ENCODE results near the gene SPSB2. TPM values are rescaled to one million over a fixed set of nuclear protein-coding genes. Genes with fewer than 3 reads are reported as not detected.

The SPSB2 gene, protein sequence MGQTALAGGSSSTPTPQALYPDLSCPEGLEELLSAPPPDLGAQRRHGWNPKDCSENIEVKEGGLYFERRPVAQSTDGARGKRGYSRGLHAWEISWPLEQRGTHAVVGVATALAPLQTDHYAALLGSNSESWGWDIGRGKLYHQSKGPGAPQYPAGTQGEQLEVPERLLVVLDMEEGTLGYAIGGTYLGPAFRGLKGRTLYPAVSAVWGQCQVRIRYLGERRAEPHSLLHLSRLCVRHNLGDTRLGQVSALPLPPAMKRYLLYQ
- total RNA-seq (2022) (9.2 and 10.8 TPM in 2 replicates), Bru-seq, nascent RNA (percentile 51 among the genes with signal in this experiment), BruChase-seq, experiment 1, labeled RNA remaining after a 6-hour chase (percentile 44 among the genes with signal in this experiment), BruChase-seq, experiment 2, labeled RNA remaining after a 2-hour chase (percentile 53 among the genes with signal in this experiment)
- long read RNA-seq, partial matches to known transcripts, result 3 of 7 reads
- long read RNA-seq, other reads (novel, unspliced or antisense), result 1 of 7 reads

DNA sequence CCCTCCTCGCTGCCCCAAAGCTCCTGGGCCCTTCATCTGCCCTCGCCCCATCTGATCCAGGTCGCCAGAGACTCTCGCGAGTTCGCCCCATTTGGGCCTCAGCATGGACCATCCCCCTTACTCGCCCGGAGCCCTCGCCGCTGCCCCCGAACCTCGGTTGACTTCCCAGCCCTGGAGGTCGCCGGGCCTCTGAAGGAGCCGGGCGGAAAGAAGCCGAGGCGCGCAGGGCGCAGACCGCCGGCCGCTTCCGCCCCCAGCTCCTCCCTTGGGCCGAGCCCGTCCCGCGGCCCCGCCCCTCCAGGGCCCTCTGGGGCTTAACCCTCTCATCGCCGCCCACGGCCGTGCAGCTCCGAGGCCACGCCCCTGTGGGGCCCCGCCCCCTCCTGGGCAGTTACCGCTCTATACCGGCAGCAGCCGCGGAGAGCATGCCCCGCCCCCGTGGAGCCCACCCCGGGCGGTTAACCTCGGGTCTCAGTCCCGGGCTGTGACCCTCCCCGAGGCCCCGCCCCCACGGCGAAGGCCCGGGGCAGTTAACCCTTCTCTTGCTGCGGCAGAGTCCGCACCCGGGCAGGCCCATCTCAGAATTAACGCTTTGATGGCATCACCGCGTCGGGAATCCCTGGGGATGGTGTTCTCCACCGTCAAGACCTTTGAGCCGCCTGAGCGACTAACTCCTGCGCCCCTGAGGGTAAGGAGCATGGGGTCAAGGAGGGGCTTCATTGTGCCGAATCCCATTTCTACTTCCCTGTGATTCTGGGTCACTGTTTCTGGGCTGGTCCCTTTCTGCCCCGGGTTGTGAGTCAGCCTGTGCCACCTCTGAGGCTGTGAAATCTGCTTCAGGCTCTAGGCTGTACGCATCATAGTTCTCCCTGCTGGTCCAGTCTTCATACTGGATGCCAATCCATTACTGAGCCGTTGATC, at the start of gene SPSB2:
Gene SPSB2, minus strand, starts transcription at position 210 of the 921 bp plus-strand sequence. CDS start 402 bp downstream, outside the sequence.
- no TSS peak for BruUV-seq (replicated peaks)
- ChIA-PET CTCF (interaction anchor here (0.6 to 7.7 kb wide), 40 partner anchors 8 to 789 kb away, joined by 3 to 64 read pairs (median 5); partner anchors contain the start of genes C12orf57, C1S, CDCA3 and MLF2), POLR2A (interaction anchor here (0.5 to 7.7 kb wide), 37 partner anchors 8 to 536 kb away, joined by 3 to 81 read pairs (median 4); partner anchors contain the start of genes C12orf57, CDCA3, COPS7A and GPR162)
- TF ChIP-seq, protein P1, sequence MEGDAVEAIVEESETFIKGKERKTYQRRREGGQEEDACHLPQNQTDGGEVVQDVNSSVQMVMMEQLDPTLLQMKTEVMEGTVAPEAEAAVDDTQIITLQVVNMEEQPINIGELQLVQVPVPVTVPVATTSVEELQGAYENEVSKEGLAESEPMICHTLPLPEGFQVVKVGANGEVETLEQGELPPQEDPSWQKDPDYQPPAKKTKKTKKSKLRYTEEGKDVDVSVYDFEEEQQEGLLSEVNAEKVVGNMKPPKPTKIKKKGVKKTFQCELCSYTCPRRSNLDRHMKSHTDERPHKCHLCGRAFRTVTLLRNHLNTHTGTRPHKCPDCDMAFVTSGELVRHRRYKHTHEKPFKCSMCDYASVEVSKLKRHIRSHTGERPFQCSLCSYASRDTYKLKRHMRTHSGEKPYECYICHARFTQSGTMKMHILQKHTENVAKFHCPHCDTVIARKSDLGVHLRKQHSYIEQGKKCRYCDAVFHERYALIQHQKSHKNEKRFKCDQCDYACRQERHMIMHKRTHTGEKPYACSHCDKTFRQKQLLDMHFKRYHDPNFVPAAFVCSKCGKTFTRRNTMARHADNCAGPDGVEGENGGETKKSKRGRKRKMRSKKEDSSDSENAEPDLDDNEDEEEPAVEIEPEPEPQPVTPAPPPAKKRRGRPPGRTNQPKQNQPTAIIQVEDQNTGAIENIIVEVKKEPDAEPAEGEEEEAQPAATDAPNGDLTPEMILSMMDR (IDR thresholded peaks at IDR 0.05; ENCODE audit: unreplicated experiment), result no peak
- Mint-ChIP-seq H3K9me3 (ENCODE audit: unreplicated experiment) (no peaks in the 10 kb centered on the region), H3K36me3 (ENCODE audit: insufficient read depth, unreplicated experiment) (peaks cover 31% of the 10 kb centered on the region), H3K4me1 (ENCODE audit: insufficient read depth, unreplicated experiment) (peaks cover 24% of the 10 kb centered on the region), H3K27me3 (ENCODE audit: insufficient read depth, unreplicated experiment) (no peaks in the 10 kb centered on the region), H3K4me3 (ENCODE audit: unreplicated experiment) (peak within 1 kb of the TSS; percentile 91), H3K27ac (ENCODE audit: low read depth, unreplicated experiment) (peak within 1 kb of the TSS; percentile 77)
- DNase-seq (ENCODE audit: unreplicated experiment), result peak; percentile 93
- intact Hi-C loops (cut with micrococcal nuclease), result no loop called here

DNA sequence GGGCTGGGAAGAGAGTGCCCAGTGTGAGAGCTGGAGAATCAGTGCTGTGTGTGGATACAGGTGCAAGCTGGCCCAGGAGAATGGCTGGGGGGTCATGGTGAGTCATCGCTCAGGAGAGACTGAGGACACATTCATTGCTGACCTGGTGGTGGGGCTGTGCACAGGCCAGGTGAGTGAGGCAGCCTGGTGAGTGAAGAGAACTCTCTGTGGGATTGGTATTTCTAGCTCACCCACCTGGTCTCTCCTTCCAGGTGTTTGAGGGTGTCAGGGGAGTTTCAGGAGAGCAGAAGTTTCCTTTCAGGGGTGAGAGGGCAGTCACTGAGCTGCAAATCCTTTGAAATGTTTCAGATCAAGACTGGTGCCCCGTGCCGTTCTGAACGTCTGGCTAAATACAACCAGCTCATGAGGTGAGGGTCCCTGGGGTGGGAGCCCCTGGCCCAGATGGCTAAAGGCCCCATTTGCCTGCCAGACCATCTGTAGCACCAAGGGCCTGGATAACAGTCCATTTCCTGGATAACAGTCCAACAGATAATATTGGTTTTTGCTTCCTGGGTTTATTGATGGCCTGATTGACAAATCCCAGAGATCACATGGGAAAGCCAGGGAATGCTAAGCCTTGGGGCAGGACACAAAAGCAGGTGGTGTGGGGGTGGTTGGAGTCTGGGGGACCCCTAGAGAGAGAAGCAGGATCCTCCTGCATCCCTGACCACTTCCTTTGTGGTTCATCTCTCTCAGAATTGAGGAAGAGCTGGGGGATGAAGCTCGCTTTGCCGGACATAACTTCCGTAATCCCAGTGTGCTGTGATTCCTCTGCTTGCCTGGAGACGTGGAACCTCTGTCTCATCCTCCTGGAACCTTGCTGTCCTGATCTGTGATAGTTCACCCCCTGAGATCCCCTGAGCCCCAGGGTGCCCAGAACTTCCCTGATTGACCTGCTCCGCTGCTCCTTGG, 49.2 kb upstream of the SPSB2 start:
- Mint-ChIP-seq H3K27ac (ENCODE audit: low read depth, unreplicated experiment) (no peak overlapping the region), H3K27me3 (ENCODE audit: insufficient read depth, unreplicated experiment) (no peaks in the 10 kb centered on the region), H3K4me3 (ENCODE audit: unreplicated experiment) (no peak overlapping the region), H3K9me3 (ENCODE audit: unreplicated experiment) (no peaks in the 10 kb centered on the region), H3K36me3 (ENCODE audit: insufficient read depth, unreplicated experiment) (peaks cover 5% of the 10 kb centered on the region), H3K4me1 (ENCODE audit: insufficient read depth, unreplicated experiment) (peaks cover 45% of the 10 kb centered on the region)
- intact Hi-C loops (cut with micrococcal nuclease), result no loop called here
- no TSS peak for BruUV-seq (replicated peaks)
- no peak for DNase-seq (ENCODE audit: unreplicated experiment)
- ChIA-PET POLR2A (interaction anchor here (1.8 kb wide), 1 partner anchor 11 kb away, joined by 4 read pairs; no protein-coding TSS in a partner anchor), CTCF (interaction anchor here (0.7 to 8.9 kb wide), 5 partner anchors 12 to 185 kb away, joined by 3 to 114 read pairs (median 5); partner anchors contain the start of genes SPSB2 and TPI1)
- TF ChIP-seq, protein P1 (IDR thresholded peaks at IDR 0.05; ENCODE audit: unreplicated experiment), result no peak

DNA sequence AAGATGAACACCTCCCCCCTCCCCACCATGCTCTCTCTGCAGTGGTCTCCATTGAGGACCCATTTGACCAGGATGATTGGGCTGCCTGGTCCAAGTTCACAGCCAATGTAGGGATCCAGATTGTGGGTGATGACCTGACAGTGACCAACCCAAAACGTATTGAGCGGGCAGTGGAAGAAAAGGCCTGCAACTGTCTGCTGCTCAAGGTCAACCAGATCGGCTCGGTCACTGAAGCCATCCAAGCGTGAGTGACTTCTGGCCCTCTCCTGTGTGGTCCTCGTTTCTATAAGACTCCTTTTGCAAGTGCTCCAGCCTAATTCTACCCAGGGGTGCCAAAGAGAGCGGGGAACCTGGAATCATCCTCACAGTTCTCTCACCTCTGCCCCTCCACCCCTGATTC, 48.4 kb upstream of the SPSB2 start:
- H3K27me3 Mint-ChIP-seq (ENCODE audit: insufficient read depth, unreplicated experiment), result no peaks in the 10 kb centered on the region
- ChIA-PET POLR2A (interaction anchor here (0.9 to 1.8 kb wide), 2 partner anchors 10 to 30 kb away, joined by 3 to 4 read pairs; no protein-coding TSS in a partner anchor), CTCF (interaction anchor here (0.7 to 8.9 kb wide), 5 partner anchors 10 to 186 kb away, joined by 3 to 114 read pairs (median 4); partner anchors contain the start of genes SPSB2 and TPI1)
- intact Hi-C loops (cut with micrococcal nuclease), result no loop called here
- no peak overlapping the region for H3K4me3 Mint-ChIP-seq (ENCODE audit: unreplicated experiment)
- TF ChIP-seq, protein P1 (IDR thresholded peaks at IDR 0.05; ENCODE audit: unreplicated experiment), result no peak
- H3K27ac Mint-ChIP-seq (ENCODE audit: low read depth, unreplicated experiment), result no peak overlapping the region
- no peak for DNase-seq (ENCODE audit: unreplicated experiment)
- H3K4me1 Mint-ChIP-seq (ENCODE audit: insufficient read depth, unreplicated experiment), result peaks cover 38% of the 10 kb centered on the region
- H3K36me3 Mint-ChIP-seq (ENCODE audit: insufficient read depth, unreplicated experiment), result peaks cover 5% of the 10 kb centered on the region
- no peaks in the 10 kb centered on the region for H3K9me3 Mint-ChIP-seq (ENCODE audit: unreplicated experiment)
- BruUV-seq (replicated peaks), result no TSS peak
